ENCODE measurements around the gene CRYGD.

CRYGD gene

DNA sequence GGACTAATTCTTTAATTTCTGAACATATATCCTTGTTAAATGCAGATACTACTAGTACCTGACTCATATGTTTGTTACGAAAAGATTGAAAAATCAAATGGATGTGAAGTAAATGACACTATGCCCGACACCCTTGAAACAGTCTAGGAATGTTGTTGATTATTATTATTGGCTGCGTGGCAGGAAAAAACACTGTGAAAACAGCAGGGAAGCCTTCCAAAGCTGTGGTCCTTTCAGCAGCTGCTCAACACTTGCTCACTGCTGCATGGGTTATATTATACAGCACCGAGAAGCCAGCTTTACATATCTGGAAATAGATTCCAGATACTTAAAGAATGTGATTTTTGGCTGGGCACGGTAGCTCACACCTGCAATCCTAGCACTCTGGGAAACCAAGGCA, 26.5 kb downstream of the CRYGD start:
- H3K4me3 ChIP-seq (ENCODE audit: low read depth, low read length): no peak overlapping the region
- DNase-seq (ENCODE audit: low read depth): no peak
- TF ChIP-seq CTCF (IDR thresholded peaks at IDR 0.05; ENCODE audit: low read depth, low read length, missing control alignments): no peak

- TF ChIP-seq CTCF (IDR thresholded peaks at IDR 0.05; ENCODE audit: low read depth, low read length, missing control alignments): no peak
- no peak for DNase-seq (ENCODE audit: low read depth)
- no peak overlapping the region for H3K4me3 ChIP-seq (ENCODE audit: low read depth, low read length)
These were observed 27.0 kb downstream of the CRYGD start for GRCh38 chr2:208097313-208097712.

DNA sequence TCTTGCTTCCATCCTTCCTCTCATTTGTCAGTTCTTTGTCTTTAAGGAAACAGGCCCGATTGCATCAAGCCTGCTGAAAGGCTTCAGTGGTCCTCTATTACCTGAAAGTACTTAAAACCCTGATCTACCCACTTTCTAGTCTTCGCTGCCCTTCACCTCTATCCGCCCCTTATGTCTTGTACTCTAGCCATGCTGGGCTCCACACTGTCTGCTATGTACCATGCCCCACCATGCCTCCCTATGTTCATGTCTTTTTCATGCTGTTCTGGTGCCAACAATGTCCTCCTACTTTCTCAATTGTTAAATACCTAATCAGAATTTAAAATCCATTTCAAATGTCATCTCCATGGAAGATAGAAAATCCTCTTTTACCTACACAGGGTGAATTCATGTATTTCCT, 28.2 kb downstream of the CRYGD start:
- DNase-seq (ENCODE audit: low read depth): no peak
- no peak for TF ChIP-seq CTCF (IDR thresholded peaks at IDR 0.05; ENCODE audit: low read depth, low read length, missing control alignments)
- no peak overlapping the region for H3K4me3 ChIP-seq (ENCODE audit: low read depth, low read length)

GRCh38 chr2:208093128-208093527, 31.2 kb downstream of the CRYGD start:
- no peak for TF ChIP-seq CTCF (IDR thresholded peaks at IDR 0.05; ENCODE audit: low read depth, low read length, missing control alignments)
- DNase-seq (ENCODE audit: low read depth): no peak

DNA sequence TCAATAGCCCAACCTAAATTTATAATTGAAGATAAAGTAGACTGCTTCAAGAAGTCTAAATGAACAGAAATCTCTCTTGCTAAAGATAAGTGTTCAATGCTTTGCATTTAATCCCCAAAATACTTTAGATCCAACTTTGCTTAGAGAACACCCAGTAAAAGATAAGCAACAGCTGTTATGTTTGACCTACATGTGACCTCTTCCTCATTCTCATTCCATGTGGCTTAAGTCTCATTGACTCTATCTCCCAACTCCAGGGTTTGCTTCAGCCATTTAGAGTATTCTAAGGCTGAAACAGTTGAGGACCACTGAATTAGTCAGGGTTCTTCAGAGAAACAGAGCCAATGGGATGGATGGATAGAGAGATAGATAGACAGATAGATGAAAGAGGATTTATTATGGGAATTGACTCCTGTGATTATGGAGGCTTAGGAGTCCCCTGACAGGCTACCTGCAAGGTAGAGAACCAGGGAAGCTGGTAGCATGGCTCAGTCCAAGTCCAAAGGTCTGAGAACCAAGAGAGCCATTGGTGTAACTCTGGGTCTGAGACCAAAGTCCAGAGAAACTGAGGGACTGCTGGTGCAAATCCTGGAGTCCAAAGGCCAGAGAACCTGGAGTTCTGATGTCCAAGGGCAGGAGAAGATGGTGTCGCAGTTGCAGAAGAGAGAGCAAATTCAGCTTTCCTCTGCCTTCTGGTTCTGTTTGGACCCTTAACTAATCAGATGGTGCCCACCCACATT, 32.1 kb downstream of the CRYGD start:
- no peak for DNase-seq (ENCODE audit: low read depth)
- no peak for TF ChIP-seq CTCF (IDR thresholded peaks at IDR 0.05; ENCODE audit: low read depth, low read length, missing control alignments)
- no peak overlapping the region for H3K4me3 ChIP-seq (ENCODE audit: low read depth, low read length)

More at GRCh38 chr2:208093128-208093527, 31.2 kb downstream of the CRYGD start:
- no peak overlapping the region for H3K4me3 ChIP-seq (ENCODE audit: low read depth, low read length)

- no peak for TF ChIP-seq CTCF (IDR thresholded peaks at IDR 0.05; ENCODE audit: low read depth, low read length, missing control alignments)
- DNase-seq (ENCODE audit: low read depth): no peak
- H3K4me3 ChIP-seq (ENCODE audit: low read depth, low read length): no peak overlapping the region
These were observed 33.9 kb downstream of the CRYGD start for GRCh38 chr2:208090420-208090819.

GRCh38 chr2:208086029-208086428, 38.3 kb downstream of the CRYGD start:
- H3K4me3 ChIP-seq (ENCODE audit: low read depth, low read length): no peak overlapping the region
- no peak for DNase-seq (ENCODE audit: low read depth)
- no peak for TF ChIP-seq CTCF (IDR thresholded peaks at IDR 0.05; ENCODE audit: low read depth, low read length, missing control alignments)
